ENCODE data around the gene RBMY1J. TPM values are rescaled to one million over a fixed set of nuclear protein-coding genes. Genes with fewer than 3 reads are reported as not detected.
"Not testable (repeated sequence)": the region's sequence is repeated elsewhere in the genome, so short reads cannot be mapped to it uniquely, and the experiment has no call there.

RBMY1J gene
- total RNA-seq: not detected

DNA sequence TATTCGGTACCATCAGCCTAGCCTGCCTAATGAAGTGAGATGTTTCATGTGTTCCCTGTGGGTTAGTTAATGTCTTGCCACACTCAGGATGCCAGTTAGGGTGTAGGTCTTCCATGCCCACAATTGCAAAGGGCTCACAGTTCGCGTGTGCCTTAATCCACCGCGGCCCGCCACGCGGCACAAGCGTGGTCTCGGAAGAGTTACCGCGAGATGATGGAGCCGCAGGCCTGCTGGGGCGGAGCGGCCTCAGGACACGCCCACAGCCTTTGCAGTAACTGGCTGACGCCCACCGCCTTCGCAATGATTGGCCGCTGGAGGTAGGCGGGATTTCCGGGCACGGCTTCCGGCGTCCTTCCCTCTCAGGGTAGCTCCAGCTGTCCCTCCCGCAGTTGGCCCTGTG is at the start of gene RBMY1J:
Gene RBMY1J (plus strand): TSS at position 301 of the 400 bp plus-strand sequence. CDS start 2,038 bp downstream, outside the sequence.
- DNase-seq (ENCODE audit: low read depth in 2 of 3, low spot score in 2 of 3): not testable (repeated sequence)

DNA sequence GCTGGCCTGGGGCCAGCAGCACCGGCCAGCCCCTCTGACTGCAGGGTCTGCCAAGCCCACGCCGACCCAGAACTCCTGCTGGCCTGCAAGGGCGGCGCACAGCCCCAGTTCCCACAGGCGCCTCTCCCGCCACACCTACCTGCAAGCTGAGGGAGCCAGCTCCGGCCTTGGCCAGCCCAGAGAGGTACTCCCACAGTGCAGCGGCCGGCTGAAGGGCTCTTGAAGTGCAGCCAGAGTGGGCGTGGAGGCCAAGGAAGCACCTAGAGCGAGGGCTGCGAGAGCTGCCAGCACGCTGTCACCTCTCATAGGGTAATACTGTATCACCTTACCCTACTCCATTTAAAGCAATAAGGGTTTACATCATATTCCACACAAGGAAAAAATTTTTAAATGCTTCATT is 35.8 kb upstream of the RBMY1J start:
- DNase-seq (ENCODE audit: low read depth in 2 of 3, low spot score in 2 of 3): no peak

DNA sequence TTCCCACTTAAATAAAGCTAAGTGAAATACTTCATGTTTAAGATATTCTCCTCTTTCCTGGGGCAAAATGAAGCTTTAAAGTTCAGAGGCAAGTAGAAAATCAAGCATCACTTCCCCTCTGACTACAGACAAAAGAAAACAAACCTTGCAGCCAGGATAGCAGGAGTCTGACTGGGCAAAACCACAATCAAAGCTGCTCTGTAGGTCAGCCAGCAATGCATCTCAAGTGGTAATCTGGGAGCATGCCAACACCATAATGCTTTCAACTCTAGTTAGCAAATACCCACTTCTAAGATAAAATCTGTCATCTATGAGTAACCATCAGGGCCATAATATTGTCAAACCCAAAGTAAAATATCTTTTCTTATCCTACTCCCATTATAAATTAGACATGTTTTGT is 32.6 kb upstream of the RBMY1J start:
- DNase-seq (ENCODE audit: low read depth in 2 of 3, low spot score in 2 of 3): peak in 1 of 3 donors; percentile 10

DNA sequence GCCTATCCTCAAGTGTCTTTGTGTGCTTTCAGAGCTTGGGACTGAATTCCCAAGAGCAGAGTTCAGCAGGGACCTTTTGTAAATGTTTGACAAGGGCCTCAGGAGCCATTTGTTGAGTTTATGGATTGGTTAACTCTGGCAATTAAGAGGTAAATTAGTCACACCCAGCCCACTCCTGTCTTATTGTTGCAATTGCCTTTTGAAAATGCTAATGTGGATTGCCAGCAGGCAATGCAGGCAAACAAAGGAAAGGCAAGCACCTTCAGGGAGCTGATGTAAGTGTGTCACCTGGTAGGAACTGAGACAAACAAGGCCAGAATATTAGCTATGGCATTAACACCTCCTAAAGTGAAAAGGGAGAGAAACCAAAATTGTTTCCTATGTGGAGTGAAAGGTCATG is 29.7 kb upstream of the RBMY1J start:
- DNase-seq (ENCODE audit: low read depth in 2 of 3, low spot score in 2 of 3): no peak

DNA sequence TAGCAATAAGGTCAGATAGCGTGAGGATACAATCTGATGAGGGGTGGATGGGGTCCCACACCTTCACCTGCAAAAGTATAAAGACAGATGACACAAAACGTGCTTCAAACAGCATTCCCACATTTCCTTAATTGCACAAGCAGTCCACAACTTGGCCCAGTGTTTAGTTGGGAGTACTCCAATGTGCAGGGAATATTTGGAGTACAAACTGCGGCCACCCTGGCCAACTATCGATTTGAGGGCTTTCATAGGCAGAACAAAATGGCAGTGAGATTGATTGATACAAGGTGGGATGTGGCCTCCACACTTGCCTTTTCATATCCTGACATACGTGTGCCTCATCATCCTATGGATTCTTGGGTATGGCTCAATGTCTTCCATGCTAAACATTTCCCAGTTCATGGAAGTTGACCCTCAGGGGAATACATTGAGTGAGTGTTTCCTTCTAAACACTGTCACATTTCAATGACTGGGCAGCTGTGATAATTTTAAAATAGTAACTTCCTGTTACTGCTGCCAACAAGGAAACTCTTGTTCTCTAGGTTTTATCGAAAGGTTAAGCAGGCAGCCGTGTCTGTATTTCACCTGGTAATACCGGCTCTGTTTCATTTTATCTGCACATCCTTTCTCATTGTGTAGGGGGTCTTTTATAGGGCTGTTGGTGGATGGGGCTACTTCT is 41.6 kb downstream of the RBMY1J start:
- DNase-seq (ENCODE audit: low read depth in 2 of 3, low spot score in 2 of 3): not testable (repeated sequence)

DNA sequence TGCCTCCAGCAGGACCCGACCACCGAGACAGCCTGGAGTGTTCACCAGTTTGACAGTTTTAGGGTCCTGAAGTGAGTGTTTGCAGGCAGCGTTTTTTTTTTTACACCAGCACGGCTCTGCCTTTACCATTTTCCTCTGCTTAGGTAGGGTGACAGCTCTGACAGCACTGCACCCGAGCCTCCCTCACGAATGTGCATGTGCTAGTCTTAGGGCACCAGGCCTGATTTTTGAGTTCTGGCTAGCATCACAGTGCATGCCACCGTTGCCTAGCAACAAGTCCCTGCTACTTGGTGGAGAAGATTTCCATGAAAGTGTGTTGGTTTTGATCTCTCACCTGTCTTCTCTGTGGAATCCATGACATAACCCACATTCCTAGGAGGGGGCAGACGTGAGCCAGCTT is 52.3 kb downstream of the RBMY1J start:
- DNase-seq (ENCODE audit: low read depth in 2 of 3, low spot score in 2 of 3): not testable (repeated sequence)

DNA sequence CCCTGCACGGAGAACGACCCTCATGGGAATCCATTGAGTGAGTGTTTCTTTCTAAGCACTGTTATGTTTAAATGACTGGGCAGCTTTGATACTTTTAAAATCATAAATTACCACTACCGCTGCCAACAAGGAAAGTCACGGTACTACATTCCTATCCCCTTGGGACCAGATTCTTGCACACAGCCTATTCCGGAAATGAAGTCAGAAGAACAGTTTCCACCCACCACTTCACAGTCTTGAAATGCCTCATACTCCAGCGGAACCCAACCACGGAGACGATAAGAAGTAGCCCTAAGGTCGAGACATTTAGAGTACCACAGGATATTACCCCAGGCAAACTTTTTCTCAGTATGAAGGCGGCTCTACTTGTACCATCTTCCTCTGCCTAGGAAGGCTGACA is 58.8 kb downstream of the RBMY1J start:
- not testable (repeated sequence) for DNase-seq (ENCODE audit: low read depth in 2 of 3, low spot score in 2 of 3)

Other genes with a start within 250 kb of the RBMY1J start
- gene RBMY1F, start 220.5 kb upstream of the RBMY1J start, total RNA-seq: not detected